G401 (cell line): ENCODE measurements around the gene SSR1. TPM values are rescaled to one million over a fixed set of nuclear protein-coding genes. Genes with fewer than 3 reads are reported as not detected.
"Not testable (repeated sequence)": the region's sequence is repeated elsewhere in the genome, so short reads cannot be mapped to it uniquely, and the experiment has no call there.

ENCODE experiments used
- DNase-seq: peaks from one replicate; pipeline ENCODE4 v3.0.0-alpha.2; 2015; ENCODE audit warnings: low spot score
- in situ Hi-C: cut with HindIII; loops from 2 replicates; pipeline ENCODE4 v1.10.0; 2016; ENCODE audit warnings: low sequenced_read_pairs, mixed read lengths
- total RNA-seq: library from RNA; depleted of rRNA; stranded (reverse); fragments of >200 nt; shearing (Covaris generic); gene quantifications from 2 replicates; pipeline ENCODE4 v1.2.3, GENCODE V29; 2014

Gene SSR1
- total RNA-seq, 1 experiment from 2014 or later: 173 TPM

DNA sequence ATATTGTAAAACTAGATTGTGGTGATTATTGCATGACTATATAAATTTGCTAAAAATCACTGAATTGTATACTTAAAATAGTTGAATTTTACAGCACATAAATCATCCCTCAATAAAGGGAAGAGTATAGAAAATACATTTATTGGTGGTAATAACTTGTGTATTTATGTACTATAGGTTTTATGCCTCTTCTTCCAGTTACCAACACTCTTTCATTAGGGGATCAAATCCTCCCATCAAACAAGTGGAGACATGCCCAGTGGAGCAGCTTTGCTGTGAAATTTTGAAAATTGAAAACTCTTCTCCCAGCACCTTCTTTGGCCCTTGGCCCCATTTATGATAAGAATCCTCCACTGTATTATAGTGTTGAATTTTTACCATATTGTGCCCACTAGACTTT lies 10.1 kb upstream of the SSR1 start:
- in situ Hi-C loops: no loop called here
- no peak for DNase-seq

DNA sequence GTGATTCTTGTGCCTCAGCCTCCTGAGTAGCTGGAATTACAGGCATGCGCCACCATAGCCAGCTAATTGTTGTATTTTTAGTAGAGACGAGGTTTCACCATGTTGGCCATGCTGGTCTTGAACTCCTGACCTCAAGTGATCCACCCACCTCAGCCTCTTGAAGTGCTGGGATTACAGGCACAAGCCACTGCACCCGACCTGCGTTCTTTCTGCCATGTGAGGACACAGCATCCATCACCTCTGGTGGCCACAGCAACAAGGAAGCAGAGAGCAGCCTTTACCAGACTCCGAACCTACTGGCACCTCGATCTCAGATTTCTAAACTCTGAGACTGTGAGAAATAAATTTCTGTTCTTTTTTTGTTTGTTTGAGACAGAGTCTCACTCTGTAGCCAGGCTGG lies 8.9 kb upstream of the SSR1 start:
- DNase-seq, in situ Hi-C loops: not testable (repeated sequence)

DNA sequence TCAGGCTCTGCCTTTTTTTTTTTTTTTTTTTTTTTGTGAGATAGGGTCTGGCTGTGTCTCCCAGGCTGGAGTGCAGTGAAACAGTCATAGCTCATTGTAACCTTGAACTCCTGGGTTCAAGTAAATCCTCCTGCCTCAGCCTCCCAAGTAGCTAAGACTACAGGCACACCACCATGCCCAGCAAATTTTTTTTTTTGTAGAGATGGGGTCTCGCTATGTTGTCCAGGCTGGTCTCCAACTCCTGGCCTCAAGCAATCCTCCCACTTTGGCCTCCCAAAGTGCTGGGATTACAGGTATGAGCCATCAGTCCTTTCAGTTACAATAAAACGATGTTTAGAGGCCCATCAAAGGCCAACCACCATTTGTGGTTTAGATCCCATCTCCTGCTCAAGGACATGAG lies 6.4 kb upstream of the SSR1 start:
- DNase-seq, in situ Hi-C loops: not testable (repeated sequence)

DNA sequence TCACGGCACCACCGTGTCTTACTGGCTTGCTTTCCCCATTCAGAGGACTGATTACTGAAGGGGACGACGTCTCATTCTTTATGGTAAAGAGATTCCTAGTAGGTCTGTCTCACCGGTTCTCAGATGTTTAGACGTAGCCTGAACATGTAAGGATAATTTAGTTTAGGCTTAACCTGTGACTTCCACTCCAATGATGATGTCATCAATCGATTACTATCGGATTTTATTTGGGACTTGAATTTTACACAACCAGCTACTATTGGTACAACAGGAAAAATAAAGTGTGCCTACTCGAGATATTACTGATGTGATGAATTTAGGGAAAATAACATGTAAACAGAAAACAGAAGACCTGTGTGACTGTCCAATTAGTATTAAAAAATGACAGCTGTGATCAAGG lies 4.5 kb upstream of the SSR1 start:
- no peak for DNase-seq
- in situ Hi-C loops: no loop called here

DNA sequence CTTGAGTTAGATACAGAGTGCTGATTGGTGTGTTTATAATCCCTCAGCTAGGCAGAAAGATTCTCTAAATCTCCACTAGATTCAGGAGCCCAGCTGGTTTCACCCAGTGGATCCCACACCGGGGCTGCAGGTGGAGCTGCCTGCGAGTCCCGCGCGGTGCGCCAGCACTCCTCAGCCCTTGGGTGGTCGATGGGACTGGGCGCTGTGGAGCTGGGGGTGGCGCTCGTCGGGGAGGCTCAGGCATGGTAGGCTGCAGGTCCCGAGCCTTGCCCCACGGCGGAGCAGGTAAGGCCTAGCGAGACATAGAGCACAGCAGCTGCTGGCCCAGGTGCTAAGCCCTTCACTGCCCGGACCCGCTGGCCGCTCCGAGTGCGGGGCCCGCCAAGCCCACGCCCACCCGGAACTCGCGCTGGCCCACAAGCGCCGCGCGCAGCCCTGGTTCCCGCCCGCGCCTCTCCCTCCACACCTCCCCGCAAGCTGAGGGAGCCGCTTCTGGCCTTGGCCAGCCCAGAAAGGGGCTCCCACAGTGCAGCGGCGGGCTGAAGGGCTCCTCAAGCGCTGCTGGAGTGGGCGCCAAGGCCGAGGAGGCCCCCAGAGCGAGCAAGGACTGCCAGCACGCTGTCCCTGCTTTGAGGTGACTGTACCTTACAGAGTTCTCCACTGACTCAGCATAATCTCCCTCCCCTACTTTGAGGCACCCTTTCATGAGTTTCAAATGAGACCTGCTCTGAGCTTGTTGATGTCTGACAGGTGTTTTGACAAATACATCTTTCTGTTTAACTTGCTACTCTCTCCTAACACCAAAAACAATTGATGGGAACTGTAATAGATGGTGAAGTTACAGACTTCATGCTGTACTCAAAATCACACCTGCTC lies 3.9 kb upstream of the SSR1 start:
- no peak for DNase-seq
- in situ Hi-C loops: no loop called here

DNA sequence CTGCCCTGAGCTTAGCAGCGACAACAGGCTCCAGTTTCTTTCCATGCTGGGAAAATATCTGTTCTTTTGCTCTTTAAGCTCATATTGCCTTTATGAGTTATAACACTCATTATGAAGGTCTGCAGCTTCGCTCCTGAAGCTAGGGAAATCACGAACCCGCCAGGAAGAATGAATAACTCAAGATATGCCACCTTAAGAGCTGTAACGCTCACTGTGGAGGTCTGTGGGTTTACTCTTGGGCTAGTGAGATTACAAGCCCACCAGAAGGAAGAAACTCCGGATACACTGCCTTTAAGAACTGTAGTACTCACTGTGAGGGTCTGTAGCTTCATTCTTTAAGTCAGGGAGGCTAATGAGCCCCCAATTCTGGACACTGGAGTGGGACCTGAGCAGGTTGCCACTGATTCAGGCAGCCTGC lies 3.0 kb upstream of the SSR1 start:
- no peak for DNase-seq
- in situ Hi-C loops: no loop called here

DNA sequence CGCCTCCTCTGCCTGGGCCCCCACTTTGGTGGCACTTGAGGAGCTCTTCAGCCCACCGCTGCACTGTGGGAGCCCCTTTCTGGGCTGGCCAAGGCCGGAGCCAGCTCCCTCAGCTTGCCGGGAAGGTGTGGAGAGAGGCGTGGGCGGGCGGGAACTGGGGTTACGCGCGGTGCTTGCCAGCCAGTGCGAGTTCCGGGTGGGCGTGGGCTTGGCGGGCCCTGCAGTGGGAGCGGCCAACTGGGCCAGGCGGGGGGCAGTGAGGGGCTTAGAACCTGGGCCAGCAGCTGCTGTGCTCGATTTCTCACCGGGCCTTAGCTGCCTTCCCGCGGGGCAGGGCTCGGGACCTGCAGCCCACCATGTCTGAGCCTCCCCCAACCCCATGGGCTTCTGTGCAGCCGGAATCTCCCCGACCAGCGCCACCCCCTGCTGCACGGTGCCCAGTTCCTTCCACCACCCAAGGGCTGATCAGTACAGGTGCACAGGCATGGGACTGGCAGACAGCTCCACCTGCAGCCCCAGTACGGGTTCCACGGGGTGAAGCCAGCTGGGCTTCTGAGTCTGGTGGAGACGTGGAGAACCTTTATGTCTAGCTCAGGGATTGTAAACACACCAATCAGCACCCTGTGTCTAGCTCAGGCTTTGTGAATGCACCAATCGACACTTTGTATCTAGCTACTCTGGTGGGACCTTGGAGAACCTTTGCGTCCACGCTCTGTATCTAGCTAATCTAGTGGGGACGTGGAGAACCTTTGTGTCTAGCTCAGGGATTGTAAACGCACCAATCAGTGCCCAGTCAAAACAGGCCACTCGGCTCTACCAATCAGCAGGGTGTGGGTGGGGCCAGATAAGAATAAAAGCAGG lies 2.3 kb upstream of the SSR1 start:
- in situ Hi-C loops, DNase-seq: not testable (repeated sequence)

DNA sequence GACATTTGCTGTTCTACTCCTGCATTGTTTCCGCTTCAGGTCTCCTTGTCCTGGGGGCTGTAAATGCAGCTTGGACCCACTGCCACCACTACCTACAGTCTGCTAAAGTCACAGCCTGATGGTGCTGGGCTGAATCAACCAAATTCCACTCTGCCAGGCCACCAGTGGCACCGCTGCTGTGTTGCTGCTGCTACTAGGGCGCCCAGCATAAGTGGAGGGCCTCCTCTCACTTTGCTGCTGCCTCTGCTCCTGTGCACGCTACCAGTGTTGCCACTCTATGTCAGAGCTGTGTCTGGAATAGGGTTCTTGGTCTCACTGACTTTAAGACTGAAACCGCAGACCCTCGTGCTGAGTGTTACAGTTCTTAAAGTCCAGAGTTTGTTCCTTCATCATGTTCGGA lies 1.4 kb upstream of the SSR1 start:
- DNase-seq: no peak
- in situ Hi-C loops: no loop called here

DNA sequence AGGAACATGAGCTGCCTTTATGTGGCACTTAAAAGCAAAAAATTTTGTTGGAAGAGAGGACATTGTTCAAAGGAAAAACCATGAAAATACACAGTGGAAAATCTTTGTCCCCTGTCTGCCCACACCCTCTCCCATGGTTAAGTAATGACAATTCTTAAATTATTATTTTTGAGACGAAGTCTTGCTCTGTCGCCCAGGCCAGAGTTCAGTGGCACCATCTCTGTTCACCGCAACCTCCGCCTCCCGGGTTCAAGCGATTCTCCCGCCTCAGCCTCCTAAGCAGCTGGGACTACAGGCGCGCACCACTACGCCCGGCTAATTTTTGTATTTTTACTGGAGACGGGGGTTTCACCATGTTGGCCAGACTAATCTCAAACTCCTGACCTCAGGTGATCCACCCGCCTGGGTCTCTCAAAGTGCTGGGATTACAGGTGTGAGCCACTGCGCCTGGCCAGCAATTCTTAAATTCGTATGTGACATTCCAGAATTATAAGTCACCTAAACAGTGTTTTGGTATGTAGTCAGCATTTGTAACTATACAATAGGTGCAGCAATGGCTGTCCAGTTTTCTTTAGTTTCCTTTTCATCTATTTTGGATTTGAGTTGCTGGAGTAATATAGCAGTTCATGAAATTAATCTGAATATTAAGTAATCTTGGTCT lies 636 bp upstream of the SSR1 start:
- in situ Hi-C loops: no loop called here
- DNase-seq: no peak

DNA sequence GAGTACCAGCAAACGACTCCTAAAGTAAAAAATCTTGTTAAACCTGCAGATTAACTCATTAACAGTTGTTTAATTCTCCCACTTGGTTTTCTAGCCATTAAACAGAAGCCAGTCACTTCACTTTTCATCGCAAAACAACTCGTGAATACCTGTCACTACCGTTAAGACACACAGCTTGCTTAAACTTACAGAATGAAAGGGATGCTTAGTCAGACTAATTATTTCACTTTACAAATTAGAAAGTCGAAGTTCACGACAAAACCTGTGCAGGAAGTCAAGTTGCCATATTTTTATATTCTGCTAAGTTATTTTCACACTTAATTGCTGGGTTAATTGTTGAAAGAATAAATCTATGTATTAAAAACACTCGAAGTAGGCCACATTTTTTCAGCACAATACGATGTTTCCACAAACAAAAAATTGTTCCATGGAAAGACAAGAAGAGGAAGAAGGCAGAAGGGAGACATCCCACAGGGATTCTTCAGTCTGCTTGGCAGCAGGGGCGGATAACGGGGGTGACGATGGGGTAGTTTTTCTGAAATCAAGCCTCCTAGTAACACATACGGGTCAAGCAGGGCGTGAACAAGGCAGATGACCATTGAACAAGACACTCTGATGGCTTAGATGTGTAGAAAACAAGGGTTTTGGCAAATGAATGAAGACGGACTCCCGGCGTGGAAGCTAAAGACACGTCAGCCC lies 933 bp downstream of the SSR1 start:
- peak; percentile 69 for DNase-seq

DNA sequence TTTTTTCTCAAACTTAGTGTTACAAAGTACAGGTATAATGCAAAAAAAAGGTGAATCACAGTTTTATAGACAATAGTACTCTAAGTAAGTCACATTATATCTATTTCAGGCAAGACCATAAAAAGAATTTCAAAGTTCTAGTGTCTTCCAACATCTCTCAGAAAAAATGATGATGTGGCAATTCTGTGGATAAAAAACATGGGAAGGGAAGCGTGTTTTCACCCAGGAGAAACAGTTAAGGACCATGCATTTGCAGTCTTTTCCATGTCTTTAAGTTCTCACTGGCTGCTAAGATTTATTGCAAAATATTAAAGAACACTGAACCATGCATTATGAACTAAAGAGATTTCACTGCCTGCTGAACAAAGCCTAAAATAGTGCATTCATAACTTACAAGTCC lies 1.8 kb downstream of the SSR1 start:
- in situ Hi-C loops: no loop called here
- no peak for DNase-seq

More for the DNA sequence above, 933 bp downstream of the SSR1 start:
- in situ Hi-C loops: no loop called here

DNA sequence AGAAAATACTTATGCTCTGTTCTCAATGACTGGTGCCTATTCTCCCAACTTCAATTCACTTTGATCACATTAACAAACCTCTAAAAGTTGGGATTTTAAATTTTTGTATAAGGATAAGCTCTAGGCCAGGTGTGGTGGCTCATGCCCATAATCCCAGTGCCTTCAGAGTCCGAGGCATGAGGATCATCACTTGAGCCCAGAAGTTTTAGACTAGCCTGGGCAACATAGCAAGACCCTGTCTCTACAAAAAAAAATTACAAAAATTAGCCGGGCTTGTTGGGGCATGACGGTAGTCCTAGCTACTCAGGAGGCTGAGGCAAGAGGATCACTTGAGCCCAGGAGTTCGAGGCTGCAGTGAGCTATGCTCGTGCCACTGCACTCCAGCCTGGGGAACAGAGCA lies 3.9 kb downstream of the SSR1 start:
- in situ Hi-C loops: no loop called here
- DNase-seq: no peak

DNA sequence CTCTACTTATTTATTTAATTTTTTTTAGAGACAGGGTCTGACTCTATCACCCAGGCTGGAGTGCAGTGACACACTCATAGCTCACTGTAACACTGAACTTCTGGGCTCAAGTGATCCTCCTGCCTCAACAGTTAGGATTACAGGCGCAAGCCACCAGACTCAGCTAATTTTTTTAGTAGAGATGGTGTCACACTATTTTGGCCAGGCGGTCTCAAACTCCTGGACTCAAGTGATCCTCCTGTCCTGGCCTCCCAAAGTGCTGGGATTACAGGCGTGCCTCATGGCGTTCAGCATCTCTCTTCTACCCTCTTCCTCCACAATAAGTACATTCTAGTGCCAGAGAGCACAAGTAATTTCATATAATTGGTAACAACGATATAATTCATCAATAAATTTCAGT lies 5.5 kb downstream of the SSR1 start:
- DNase-seq: no peak
- in situ Hi-C loops: no loop called here

DNA sequence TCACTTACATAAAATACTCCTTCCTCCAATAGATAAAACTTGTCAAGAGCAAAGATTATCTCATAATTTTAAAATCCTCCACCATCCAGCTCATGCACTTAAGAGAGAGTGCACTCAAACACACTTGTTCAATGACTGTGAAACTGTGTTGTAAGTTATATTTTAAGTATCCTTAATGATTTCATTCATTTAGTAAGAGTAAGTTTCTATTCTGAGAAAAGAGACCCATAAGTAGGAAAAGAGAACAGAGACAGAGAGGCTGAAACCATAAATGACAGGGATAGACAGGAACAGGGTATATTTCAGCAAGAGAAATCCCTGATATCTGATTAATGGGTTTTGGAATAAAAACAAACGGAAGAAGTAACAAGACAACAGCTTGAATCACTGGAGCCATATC lies 8.2 kb downstream of the SSR1 start:
- in situ Hi-C loops: no loop called here

DNA sequence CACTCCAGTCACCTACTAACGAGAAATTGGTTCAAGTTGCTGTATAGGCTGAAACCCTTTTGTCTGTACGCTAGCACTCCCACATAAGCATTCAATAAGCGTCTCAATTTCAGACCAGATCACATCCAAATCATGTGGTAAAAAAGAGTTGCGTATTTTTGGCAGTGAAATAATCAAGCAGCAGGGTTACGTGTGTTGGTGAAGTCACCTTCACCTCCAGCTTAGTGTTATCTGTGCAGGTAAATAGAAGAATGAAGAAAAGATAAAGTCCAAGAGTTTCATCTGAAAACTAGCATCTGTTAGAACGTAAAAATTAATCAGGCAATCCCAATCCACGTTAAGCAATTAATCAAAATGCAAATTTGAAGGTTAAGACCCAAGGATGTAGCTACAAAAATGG lies 11.3 kb downstream of the SSR1 start:
- in situ Hi-C loops: no loop called here
- no peak for DNase-seq

More for the DNA sequence above, 8.2 kb downstream of the SSR1 start:
- no peak for DNase-seq

DNA sequence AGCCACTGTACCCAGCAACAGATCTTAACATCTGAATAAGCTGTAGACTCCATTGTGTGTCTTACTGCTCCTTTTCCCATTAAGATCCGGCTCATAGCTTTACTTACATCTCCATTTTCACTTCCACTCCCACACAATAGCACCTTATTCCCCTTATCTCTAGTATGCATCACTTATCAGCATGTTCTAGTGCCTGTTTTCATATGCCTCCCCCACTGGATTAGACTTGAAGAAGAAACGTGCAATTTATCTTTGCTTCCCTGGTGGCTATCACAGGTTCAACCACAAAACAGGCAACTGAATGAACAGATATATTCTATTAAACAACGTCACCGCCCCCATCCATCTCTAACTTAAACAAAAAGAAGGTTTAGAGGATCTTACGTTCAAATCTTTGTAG lies 12.1 kb downstream of the SSR1 start:
- in situ Hi-C loops: no loop called here
- no peak for DNase-seq

DNA sequence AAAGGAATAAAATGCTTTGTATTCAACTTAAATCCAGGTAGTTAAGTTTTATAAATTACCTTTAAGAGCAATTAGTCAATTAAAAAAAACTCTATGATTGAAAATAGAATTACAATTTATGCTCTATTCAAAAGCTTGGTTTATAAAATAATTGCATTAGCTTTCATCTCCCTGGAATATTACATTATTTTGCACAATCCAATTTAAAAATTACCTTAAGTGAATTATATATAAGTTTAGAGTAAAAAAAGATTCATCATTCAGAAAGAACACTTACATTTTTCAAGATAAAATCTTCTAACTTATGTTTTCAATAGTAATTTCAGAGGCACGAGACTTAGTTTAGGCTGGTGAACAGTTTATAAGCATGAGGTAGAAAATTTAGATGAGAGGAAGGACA lies 14.9 kb downstream of the SSR1 start:
- DNase-seq: no peak
- in situ Hi-C loops: loop anchor here (25.0 kb wide), 1 partner anchor 264 kb away; no protein-coding TSS in a partner anchor

DNA sequence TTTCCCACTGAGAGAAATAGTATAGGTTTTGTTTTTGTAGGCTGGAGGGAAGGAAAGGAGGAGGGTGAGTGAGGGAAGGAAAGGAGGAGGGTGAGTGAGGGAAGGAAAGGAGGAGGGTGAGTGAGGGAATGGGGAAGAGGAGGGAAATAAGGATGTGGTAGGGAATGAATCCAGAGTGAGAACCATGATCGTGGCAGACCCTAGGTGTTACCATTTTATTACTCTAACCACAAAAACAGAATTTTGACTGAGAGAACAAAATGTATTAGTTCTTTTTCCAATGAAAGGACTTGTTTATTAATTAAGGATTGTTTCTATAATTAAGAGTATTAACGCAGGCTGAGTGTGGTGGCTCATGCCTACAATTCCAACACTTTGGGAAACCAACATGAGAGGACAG lies 16.4 kb downstream of the SSR1 start:
- no peak for DNase-seq
- in situ Hi-C loops: loop anchor here (25.0 kb wide), 1 partner anchor 266 kb away; no protein-coding TSS in a partner anchor

DNA sequence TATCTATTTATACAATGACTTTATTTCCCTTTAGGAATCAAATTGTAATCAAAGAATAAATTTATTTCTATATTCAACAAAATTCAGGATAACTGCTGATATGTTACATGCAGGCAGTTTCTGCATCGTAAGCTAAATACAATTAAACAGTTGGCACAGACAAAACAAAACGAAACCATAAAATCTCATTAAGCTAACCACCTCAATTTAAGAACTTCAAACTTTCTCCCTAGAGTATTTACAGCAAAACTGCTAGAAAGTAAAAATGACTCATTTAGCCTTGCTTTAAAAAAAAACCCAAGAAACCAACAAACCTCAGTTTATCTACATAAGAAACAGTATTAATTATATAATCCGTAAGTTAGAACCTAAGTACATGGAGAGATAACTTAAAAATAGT lies 17.1 kb downstream of the SSR1 start:
- in situ Hi-C loops: loop anchor here (25.0 kb wide), 1 partner anchor 266 kb away; no protein-coding TSS in a partner anchor
- DNase-seq: no peak
